HG03139 (cell line): Measurements from ENCODE around the gene TMEM132D.

Source experiments
- ATAC-seq: cut with Tn5 transposase; IDR thresholded peaks from one replicate; pipeline ENCODE4 v1.9.1; 2021; ENCODE audit not compliant: unreplicated experiment

TMEM132D gene

GRCh38 chr12:129672110-129672509, 231.7 kb downstream of the TMEM132D start:
- ATAC-seq, result no peak

GRCh38 chr12:129670256-129670920, 233.4 kb downstream of the TMEM132D start:
- ATAC-seq, result no peak

- no peak for ATAC-seq
Measured at GRCh38 chr12:129665414-129665813, 238.4 kb downstream of the TMEM132D start.

- ATAC-seq, result no peak
Measured at GRCh38 chr12:129662234-129662633, 241.6 kb downstream of the TMEM132D start.

- ATAC-seq, result no peak
Measured at GRCh38 chr12:129660946-129661345, 242.9 kb downstream of the TMEM132D start.

GRCh38 chr12:129659961-129660622, 243.7 kb downstream of the TMEM132D start:
- no peak for ATAC-seq

GRCh38 chr12:129657179-129657578, 246.6 kb downstream of the TMEM132D start:
- no peak for ATAC-seq

- no peak for ATAC-seq
Measured at GRCh38 chr12:129651951-129652350, 251.9 kb downstream of the TMEM132D start.

GRCh38 chr12:129641926-129642325, 261.9 kb downstream of the TMEM132D start:
- ATAC-seq, result no peak

- no peak for ATAC-seq
Measured at GRCh38 chr12:129635021-129635685, 268.7 kb downstream of the TMEM132D start.

GRCh38 chr12:129631316-129631715, 272.5 kb downstream of the TMEM132D start:
- no peak for ATAC-seq

GRCh38 chr12:129629901-129630300, 273.9 kb downstream of the TMEM132D start:
- no peak for ATAC-seq

GRCh38 chr12:129622566-129622965, 281.3 kb downstream of the TMEM132D start:
- no peak for ATAC-seq

- ATAC-seq, result no peak
Measured at GRCh38 chr12:129619271-129619670, 284.6 kb downstream of the TMEM132D start.

GRCh38 chr12:129617849-129618248, 286.0 kb downstream of the TMEM132D start:
- no peak for ATAC-seq

- ATAC-seq, result no peak
Measured at GRCh38 chr12:129615001-129615400, 288.8 kb downstream of the TMEM132D start.

GRCh38 chr12:129614221-129614885, 289.5 kb downstream of the TMEM132D start:
- ATAC-seq, result no peak

- no peak for ATAC-seq
Measured at GRCh38 chr12:129613314-129613713, 290.5 kb downstream of the TMEM132D start.

GRCh38 chr12:129610601-129611120, 293.2 kb downstream of the TMEM132D start:
- no peak for ATAC-seq

- no peak for ATAC-seq
Measured at GRCh38 chr12:129607756-129608155, 296.1 kb downstream of the TMEM132D start.

- ATAC-seq, result no peak
Measured at GRCh38 chr12:129607301-129607700, 296.5 kb downstream of the TMEM132D start.
